DND-41 (cell line): ENCODE results near the gene GRIN3B.

ENCODE experiments used
- ATAC-seq: fragments of 200-7000 bp; cut with Tn5 transposase; 3 replicates; pipeline ENCODE4 v1.9.1; 2021; ENCODE audit warnings: low read depth; ENCODE audit not compliant: insufficient read depth
- DNase-seq: peaks from one replicate; pipeline ENCODE4 v3.0.0-alpha.2; 2020
- H2AFZ ChIP-seq: 2 replicates; pipeline ENCODE4 v1.6.0; 2012; ENCODE audit warnings: low read depth, low read length
- H3K27ac ChIP-seq: 2 replicates; pipeline ENCODE4 v1.5.1; 2012; ENCODE audit warnings: low read length, inconsistent platforms
- H3K27me3 ChIP-seq: fragments of 200-600 bp; sonication (generic); 2 replicates; pipeline ENCODE4 v1.6.0; 2012; ENCODE audit warnings: low read length, mild to moderate bottlenecking, inconsistent platforms; ENCODE audit not compliant: insufficient read depth, poor library complexity
- H3K36me3 ChIP-seq: 2 replicates; pipeline ENCODE4 v1.5.1; 2012; ENCODE audit warnings: low read length, inconsistent platforms; ENCODE audit not compliant: insufficient read depth
- H3K4me1 ChIP-seq: 2 replicates; pipeline ENCODE4 v1.5.1; 2012; ENCODE audit warnings: mild to moderate bottlenecking, low read length; ENCODE audit not compliant: insufficient read depth
- H3K4me2 ChIP-seq: 2 replicates; pipeline ENCODE4 v1.6.0; 2012; ENCODE audit warnings: mild to moderate bottlenecking, moderate library complexity, low read length, inconsistent platforms; ENCODE audit not compliant: insufficient read depth
- H3K4me3 ChIP-seq, 2 experiments: fragments of 200-600 bp in 1 of 2; shearing (Covaris generic) in 1 of 2; 2 replicates each; pipeline ENCODE4 v1.5.1; 2012 to 2016; ENCODE audit warnings: inconsistent platforms in 2 of 2, low read length in 2 of 2, mild to moderate bottlenecking in 2 of 2, low read depth in 1 of 2, moderate library complexity in 1 of 2
- H3K79me2 ChIP-seq: 2 replicates; pipeline ENCODE4 v1.6.0; 2012; ENCODE audit warnings: low read length, inconsistent platforms; ENCODE audit not compliant: insufficient read depth
- H3K9ac ChIP-seq: 2 replicates; pipeline ENCODE4 v1.6.0; 2012; ENCODE audit warnings: low read depth, mild to moderate bottlenecking, inconsistent platforms, low read length, moderate library complexity
- H3K9me3 ChIP-seq: 2 replicates; pipeline ENCODE4 v1.5.1; 2012; ENCODE audit warnings: low read length, moderate library complexity, mild to moderate bottlenecking, inconsistent platforms; ENCODE audit not compliant: insufficient read depth, severe bottlenecking
- H4K20me1 ChIP-seq: 2 replicates; pipeline ENCODE4 v1.6.0; 2012; ENCODE audit warnings: low read length; ENCODE audit not compliant: insufficient read depth
- EZH2 ChIP-seq: IDR thresholded peaks from 3 replicates; pipeline ENCODE4 v1.6.1; 2012; ENCODE audit warnings: borderline replicate concordance, low read depth, mild to moderate bottlenecking, moderate library complexity, low read length, inconsistent platforms; ENCODE audit not compliant: severe bottlenecking
- TF ChIP-seq, protein P1 (sequence below): IDR thresholded peaks from 2 replicates; pipeline ENCODE4 v1.5.1; 2012; ENCODE audit warnings: borderline replicate concordance, low read length, moderate library complexity, mild to moderate bottlenecking; ENCODE audit not compliant: poor library complexity, severe bottlenecking; ENCODE audit errors: extremely low read depth

GRIN3B gene

DNA sequence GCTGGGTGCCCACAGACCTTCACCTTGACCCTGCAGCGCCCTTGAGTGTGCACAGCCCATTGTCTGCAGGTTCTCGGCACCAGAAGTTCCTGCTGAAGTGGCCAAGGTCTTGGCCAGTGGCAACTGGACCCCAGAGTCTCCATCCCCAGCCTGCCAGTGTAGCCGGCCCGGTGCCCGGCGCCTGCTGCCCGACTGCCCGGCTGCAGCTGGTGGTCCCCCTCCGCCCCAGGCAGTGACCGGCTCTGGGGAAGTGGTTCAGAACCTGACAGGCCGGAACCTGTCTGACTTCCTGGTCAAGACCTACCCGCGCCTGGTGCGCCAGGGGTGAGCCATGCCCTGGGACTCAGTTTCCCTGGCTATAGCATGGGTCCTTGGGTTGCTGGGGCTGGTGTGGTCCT, 54.8 kb downstream of the GRIN3B start:
- ATAC-seq, result no peak
- TF ChIP-seq, protein P1, sequence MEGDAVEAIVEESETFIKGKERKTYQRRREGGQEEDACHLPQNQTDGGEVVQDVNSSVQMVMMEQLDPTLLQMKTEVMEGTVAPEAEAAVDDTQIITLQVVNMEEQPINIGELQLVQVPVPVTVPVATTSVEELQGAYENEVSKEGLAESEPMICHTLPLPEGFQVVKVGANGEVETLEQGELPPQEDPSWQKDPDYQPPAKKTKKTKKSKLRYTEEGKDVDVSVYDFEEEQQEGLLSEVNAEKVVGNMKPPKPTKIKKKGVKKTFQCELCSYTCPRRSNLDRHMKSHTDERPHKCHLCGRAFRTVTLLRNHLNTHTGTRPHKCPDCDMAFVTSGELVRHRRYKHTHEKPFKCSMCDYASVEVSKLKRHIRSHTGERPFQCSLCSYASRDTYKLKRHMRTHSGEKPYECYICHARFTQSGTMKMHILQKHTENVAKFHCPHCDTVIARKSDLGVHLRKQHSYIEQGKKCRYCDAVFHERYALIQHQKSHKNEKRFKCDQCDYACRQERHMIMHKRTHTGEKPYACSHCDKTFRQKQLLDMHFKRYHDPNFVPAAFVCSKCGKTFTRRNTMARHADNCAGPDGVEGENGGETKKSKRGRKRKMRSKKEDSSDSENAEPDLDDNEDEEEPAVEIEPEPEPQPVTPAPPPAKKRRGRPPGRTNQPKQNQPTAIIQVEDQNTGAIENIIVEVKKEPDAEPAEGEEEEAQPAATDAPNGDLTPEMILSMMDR, result no peak
- no peak for TF ChIP-seq EZH2
- Histone ChIP-seq H3K9ac (no peak overlapping the region), H3K4me1 (no peaks in the 10 kb centered on the region), H4K20me1 (no peaks in the 10 kb centered on the region), H3K4me2 (no peak overlapping the region), H3K4me3 (no peak overlapping the region), H3K27ac (no peak overlapping the region), H3K9me3 (peaks cover 35% of the 10 kb centered on the region), H3K36me3 (peaks cover 45% of the 10 kb centered on the region), H2AFZ (no peak overlapping the region), H3K27me3 (no peaks in the 10 kb centered on the region), H3K79me2 (no peaks in the 10 kb centered on the region)
- no peak for DNase-seq

DNA sequence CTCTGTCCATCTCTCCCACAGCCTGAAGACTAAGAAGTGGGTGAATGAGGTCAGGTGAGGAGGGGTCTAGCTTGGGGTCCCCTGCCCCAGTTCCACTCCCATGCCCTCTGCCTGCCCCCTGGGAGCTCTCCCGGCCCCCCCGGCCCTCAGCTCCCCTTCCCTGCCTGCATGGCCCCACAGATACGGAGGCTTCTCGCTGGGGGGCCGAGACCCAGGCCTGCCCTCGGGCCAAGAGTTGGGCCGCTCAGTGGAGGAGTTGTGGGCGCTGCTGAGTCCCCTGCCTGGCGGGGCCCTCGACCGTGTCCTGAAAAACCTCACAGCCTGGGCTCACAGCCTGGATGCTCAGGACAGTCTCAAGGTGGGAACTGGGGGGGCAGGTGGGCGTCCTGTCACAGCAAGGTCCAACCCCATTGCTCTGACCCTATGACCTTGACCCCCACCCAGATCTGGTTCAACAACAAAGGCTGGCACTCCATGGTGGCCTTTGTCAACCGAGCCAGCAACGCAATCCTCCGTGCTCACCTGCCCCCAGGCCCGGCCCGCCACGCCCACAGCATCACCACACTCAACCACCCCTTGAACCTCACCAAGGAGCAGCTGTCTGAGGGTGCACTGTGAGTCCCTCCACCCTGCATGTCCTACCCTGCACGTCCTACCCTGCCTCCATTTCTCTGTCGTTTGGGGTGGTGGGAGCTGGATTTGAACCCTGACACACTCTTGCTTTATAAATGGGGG, 55.8 kb downstream of the GRIN3B start:
- no peak overlapping the region for H3K9ac ChIP-seq
- no peak overlapping the region for H3K4me2 ChIP-seq
- H3K27me3 ChIP-seq, result no peaks in the 10 kb centered on the region
- TF ChIP-seq, protein P1, result no peak
- no peak for TF ChIP-seq EZH2
- DNase-seq (no peak), ATAC-seq (no peak)
- no peaks in the 10 kb centered on the region for H3K79me2 ChIP-seq
- no peak overlapping the region for H2AFZ ChIP-seq
- H3K4me1 ChIP-seq, result no peaks in the 10 kb centered on the region
- no peak overlapping the region for H3K4me3 ChIP-seq
- H3K27ac ChIP-seq, result no peak overlapping the region
- H4K20me1 ChIP-seq, result no peaks in the 10 kb centered on the region
- H3K9me3 ChIP-seq, result peaks cover 35% of the 10 kb centered on the region
- H3K36me3 ChIP-seq, result peaks cover 45% of the 10 kb centered on the region

DNA sequence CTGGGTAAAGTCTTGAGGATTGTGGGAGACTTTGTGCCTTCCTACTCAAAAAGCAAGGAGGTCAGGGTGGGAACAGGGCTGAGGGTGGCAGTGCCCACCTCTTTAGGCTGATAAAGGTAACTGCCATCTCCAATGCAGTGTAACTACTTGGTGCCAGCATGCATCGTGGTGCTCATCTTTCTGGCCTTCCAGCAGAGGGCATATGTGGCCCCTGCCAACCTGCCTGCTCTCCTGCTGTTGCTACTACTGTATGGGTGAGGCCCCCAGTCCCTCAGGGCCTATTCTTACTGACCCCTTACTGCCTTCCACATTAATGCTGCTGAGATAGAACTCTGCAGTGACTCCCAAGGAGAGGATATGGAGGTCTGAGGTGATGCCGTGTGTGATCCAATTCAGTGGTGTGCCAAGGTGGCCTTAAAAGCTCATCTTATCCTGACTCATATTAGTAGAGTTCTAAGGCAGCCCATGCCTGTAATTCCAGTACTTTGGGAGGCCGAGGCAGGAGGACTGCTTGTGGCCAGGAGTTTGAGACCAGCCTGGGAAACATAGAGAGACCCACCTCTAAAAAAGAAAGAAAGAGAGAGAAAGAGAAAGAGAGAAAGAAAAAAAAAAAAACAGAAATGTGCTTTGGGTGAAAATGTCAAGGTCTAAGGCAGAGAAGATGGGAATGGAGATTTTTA, 57.1 kb downstream of the GRIN3B start:
- no peak for ATAC-seq
- H3K9ac ChIP-seq, result no peak overlapping the region
- no peaks in the 10 kb centered on the region for H3K79me2 ChIP-seq
- H3K9me3 ChIP-seq, result peaks cover 35% of the 10 kb centered on the region
- H3K27me3 ChIP-seq, result no peaks in the 10 kb centered on the region
- H3K4me1 ChIP-seq, result no peaks in the 10 kb centered on the region
- no peaks in the 10 kb centered on the region for H4K20me1 ChIP-seq
- H2AFZ ChIP-seq, result no peak overlapping the region
- no peak overlapping the region for H3K27ac ChIP-seq
- H3K36me3 ChIP-seq, result peaks cover 45% of the 10 kb centered on the region
- no peak overlapping the region for H3K4me2 ChIP-seq
- H3K4me3 ChIP-seq, result peak overlapping the region in 1 of 2 experiments; percentile 8; a peak in 1 of 4 replicates
- TF ChIP-seq, protein P1, result no peak
- TF ChIP-seq EZH2, result no peak
- DNase-seq, result peak; percentile 57
